GM03348 (cell line): ENCODE data around the gene TMEM131.

Experiments
- DNase-seq: peaks from one replicate; pipeline ENCODE4 v3.0.0; 2012; ENCODE audit warnings: low spot score

TMEM131 gene

DNA sequence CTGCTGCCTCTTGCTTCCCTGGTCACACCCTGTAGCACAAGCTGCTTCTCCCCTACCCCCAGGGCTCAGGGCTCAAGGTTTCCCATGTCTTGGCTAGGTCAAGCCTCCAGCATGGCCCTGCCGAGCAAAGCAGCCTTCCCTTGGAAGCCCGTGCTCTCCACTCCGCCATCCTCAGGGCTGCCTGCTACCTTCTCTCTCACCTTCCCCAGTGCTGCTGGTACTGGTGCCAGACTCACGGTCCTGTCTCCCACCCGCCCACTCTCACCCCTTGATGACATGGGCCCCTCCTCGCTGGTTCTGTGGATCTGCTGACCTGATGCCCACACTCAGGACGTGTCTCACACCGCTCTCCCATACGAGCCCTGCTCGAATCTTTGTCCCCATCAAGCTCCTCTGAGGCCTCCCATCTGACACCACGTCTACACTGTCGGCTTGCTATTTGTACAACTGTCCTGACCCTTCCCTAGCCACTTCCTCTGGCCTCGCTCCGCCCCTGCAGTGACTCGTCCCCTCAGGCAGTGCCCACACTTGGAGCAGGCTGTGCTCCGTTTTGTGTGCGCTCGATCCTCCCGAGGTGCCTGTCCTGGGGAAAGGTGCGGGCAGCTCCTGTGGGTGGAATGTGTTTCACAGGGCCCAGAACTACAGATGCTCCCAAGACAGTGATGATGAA lies 232.4 kb downstream of the TMEM131 start:
- no peak for DNase-seq

DNA sequence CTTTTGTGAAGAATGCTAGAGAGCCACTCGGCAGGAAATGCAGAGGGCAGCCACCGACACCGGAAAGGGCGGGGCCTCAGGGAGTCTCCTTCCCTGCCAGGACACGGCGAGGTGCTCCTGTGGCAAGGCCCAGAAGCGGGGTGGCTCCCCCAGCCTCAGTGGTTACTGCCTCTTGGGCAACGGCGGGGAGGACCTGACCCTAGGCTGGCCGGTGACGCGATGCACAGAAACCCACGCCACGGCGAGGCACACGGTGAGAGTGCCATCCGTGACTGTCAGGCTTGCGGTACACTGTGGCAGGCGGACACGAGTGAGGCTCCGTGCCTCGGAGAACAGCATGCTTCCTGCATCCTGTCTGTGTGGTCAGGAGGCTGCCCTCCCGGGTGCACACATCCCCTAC lies 234.6 kb downstream of the TMEM131 start:
- DNase-seq = no peak

DNA sequence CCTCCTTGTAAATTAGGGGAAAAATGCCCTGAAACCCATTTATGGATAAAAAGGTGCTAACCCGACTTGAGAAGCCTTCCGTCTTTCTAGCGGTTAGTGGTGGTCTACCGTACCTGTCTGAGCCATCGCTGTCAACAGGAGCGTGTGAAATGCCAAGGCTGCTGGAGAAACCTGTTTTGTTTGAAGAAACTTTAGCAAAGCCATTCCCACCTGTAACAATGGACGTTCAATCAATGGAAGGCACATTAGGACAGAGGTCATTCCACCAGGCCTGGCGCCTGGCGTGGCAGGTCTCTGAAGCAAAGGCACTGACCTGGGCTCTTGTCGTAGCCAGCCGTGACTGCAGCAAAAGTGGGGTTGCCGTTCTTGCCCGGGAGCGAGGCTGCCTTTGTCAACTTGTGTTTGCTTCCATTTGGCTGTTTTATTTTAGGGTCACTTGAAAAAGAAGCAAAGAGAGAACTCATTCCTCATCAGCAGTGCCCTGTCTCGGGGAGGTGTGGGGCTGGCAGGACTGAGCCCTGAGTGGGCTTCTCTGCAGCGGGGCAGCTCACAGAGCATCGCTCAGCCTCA lies 235.2 kb downstream of the TMEM131 start:
- no peak for DNase-seq

- DNase-seq = no peak
Observed at GRCh38 chr2:97759727-97760407, 235.9 kb downstream of the TMEM131 start.

DNA sequence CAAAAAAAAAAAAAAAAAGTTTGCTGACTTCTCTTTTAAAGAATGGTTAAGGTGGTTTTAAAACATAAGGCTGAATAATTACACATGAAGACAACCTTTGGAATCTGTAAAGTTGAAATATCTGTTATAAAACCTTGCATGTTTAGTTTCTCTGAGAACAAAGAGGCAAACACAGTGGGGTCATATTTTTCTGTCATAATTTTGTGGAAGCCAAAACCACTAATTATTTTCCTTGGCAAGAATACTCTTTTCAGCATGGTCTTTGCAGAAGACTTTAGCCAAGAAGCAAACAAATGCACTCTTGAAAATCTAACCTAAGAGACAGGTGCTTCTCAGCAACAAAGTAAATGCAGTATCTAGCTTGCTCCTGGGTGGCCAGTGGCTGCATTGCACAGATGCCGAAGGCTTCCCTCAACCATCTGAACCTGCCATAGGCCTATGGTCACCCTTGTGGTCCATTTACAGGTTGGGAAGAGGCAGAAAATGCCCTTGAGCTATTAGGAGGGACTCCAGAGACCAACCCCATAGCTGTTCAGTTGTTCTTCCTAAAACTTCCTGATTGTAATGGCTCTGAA lies 237.5 kb downstream of the TMEM131 start:
- no peak for DNase-seq

- no peak for DNase-seq
Observed at GRCh38 chr2:97757062-97757461, 238.7 kb downstream of the TMEM131 start.

GRCh38 chr2:97755491-97755890 lies 240.3 kb downstream of the TMEM131 start:
- no peak for DNase-seq

DNA sequence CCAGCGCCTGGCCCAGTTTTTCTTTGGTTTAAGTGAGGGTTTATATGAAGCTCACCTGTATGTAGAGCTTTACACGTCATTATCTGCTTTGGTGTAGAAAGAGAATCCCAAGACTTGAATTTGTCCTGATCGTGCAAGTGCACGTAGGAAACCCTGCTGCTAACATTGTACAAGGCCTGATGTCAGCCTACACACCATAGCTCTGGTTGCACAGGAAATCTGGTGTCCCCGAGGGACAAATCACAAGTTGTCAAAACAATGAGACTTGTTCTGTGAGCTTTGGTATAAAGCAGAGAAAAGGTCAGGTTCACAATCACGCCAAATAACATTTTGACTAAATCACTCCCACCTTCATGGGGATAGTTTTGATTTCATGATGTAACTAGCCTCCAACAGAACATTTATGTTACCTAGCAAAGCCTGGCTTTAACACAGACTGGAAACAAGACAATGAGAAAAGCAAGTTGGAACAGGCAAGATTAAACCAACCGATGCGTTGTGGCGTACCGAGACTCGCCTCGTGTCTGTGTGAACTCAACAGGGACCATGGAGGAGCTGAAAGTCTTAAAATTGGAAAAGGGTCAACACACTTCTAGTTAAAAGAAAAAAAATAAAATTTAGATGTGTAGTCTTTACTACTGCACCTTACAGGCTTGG lies 240.9 kb downstream of the TMEM131 start:
- no peak for DNase-seq

DNA sequence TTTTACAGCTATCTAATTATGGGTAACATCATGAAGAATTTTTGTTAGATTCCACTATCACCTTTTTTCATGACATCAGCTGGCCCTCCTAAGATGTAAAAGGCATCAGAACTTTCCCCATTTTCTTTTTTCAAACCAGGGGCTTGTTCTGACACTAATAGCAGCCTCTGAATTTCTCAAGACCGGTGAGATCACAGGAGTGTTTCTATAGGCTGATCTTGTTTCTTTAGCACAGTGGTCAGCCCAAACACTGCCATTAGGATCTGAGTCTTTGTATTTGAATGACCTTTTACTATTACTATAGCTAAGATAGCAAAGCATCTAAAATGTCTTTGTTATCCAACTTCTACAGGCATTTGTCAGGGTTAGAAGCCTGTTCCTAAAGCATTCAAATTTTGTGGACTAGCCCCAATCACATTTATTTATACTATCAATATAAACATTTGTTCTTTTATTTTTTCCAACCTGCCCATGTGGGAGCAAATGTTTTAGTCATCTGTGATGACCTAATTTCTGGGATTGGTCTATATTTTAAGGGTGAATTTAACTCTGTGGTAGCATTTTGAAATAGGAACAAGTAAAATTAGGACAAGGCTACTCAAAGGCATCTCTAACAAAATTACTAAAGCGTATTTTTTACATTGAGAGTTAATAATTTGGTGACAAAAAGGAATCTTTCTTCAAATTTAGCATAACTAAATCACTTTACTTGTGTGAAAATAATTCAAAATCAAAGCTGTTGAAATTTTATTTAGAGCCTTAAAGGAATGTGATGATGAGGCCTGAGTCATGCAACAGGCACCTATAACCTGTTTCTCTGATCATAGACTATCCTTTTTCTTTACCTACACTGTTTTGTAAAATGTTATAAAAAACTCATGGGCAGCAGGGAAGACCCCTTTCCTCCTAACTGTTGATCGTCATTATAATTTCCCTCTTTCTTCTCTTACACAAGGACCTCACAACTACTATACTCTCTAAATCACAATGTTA lies 243.1 kb downstream of the TMEM131 start:
- DNase-seq = no peak

- no peak for DNase-seq
Observed at GRCh38 chr2:97751752-97752151, 244.0 kb downstream of the TMEM131 start.

GRCh38 chr2:97750017-97750416 lies 245.7 kb downstream of the TMEM131 start:
- no peak for DNase-seq

- no peak for DNase-seq
Observed at GRCh38 chr2:97749581-97749980, 246.2 kb downstream of the TMEM131 start.

DNA sequence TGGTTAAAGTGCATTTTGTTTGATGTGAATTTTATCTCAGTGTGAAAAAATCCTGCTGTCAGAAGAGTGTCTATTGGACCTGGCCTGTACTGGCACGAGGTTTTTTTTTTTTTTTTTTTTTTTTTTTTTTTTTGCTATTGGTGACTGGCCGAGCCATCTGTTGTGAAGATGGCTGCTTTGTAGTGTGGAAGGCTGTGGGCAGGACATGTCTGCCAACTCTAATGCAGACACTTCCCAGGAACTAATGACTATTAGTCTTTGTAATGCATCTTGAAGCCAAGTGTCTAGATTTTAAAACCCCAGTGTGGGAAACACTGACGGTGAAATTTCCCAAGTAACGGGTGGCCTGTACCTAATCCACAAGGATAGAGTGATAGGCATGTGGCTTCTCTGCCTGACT lies 248.0 kb downstream of the TMEM131 start:
- DNase-seq = peak; percentile 81

GRCh38 chr2:97747285-97747684 lies 248.5 kb downstream of the TMEM131 start:
- DNase-seq = no peak

GRCh38 chr2:97745474-97746174 lies 250.1 kb downstream of the TMEM131 start:
- DNase-seq = no peak

DNA sequence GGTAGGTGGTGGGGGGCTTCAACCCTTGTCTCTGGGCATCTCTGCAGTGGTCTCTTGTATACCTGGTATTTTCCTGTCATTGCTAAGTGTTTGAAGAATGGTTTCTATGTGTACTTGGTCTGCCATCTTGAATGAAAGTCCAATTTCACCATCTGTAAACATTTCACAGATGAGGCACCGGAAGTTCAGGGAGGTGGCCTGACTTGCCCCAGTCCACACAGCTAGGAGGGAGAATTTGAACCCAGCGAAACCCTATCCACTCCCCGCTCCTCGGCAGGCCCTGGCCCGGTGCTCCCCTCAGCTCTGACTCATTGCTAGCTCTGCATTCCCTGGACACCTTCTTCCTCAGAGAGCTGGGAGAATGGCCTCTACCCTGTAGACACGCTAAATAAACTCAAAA lies 251.8 kb downstream of the TMEM131 start:
- no peak for DNase-seq

DNA sequence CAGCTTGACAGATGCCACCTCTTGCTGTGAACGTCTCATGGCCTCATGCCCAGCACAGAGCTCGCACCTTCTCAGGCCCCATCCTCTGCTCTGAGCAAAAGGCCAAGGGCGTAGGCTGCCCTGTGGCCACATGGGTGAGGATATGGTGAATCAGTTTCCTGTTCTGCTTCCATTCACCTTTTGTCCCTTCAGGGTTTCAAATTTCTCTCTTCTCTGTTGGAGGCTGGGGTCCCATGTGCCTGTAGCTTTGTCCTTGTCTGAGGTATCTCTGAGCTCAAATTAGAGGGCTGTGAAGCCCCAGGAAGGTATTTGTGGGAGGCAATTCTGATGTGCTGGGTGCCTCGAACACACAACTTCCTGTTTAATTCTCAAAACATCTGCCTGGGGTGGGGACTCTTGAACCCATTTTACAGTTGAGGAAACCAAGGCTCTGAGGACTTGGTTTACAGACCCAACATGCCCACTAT lies 253.3 kb downstream of the TMEM131 start:
- DNase-seq = no peak

DNA sequence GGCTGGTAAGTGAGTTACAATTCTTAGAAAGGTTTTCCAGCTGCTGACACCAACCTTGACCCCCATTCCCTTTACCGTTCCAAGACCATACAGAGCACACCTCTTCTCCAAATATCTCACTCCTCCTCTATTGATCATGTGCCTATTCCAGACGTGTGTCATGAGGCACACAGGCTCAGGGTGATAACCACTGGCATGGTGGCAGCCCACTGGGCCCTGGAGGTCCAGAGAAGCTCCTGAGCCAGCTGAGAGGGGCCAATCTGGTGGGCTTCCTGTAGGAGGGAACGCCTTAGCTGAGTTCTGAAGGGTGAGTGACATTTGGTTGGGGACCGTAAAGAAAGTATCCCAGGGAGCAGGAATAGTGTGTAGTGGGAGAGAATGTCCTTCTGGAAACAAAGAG lies 254.1 kb downstream of the TMEM131 start:
- DNase-seq = no peak

DNA sequence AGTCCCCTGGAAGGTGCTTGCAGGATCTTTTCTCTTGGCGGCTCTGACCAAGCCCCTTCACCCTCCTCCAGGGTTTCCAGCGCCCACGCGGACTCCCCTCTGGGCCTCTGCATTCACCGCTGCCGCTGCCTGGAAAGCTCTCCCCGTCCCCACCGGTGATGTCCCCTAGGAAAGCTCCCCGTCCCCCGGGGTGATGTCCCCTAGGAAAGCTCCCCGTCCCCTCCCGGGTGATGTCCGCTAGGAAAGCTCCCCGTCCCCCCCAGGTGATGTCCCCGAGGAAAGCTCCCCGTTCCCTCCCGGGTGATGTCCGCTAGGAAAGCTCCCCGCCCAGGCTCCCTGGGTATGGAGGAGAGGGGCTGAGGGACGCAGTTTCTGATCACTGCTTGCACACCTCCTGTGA lies 254.5 kb downstream of the TMEM131 start:
- no peak for DNase-seq

DNA sequence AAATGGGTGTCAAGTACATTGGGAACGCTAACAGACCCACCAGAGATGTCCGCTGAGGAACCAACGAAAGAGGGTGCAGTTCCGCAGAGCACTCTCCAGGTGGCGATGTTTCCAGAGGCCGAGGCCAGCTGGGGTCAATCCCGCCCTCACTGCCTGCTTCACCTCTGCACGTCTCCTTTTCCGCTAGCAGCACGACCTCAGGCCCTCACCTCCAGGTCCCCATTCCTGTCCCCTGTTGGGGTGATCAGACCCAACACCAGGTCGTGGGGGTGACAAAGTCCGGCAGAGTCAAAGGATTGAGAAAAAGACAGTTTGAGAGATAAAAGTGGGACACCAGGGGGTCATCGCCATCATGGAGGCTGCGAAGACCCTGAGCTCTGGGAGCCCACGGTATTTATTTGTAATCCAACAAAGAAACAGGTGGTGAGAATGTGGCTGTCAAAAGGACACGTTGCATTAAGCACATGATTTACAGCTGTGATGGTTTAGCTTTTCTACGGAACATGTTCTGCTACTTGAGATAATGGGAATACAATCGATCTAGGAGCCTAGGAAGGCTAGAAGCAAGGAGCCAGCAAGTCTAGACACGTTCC lies 255.1 kb downstream of the TMEM131 start:
- DNase-seq = peak; percentile 59
